Peyer's patch (tissue), 4 donors: ENCODE results near the gene ABR. TPM values are rescaled to one million over a fixed set of nuclear protein-coding genes. Genes with fewer than 3 reads are reported as not detected.

ENCODE experiments used
- DNase-seq, 3 donors: peaks; one replicate each; pipeline ENCODE4 v3.0.0-alpha.2; 2017 to 2019
- H3K27ac ChIP-seq, 4 donors: fragments of 200-600 bp; sonication (generic); one replicate each; pipeline ENCODE4 v1.5.1; 2016 to 2019
- H3K27me3 ChIP-seq, 2 donors: fragments of 200-600 bp; sonication (generic); one replicate each; pipeline ENCODE4 v1.5.1; 2019
- H3K36me3 ChIP-seq, 3 donors: fragments of 200-600 bp; sonication (generic); one replicate each; pipeline ENCODE4 v1.5.1; 2016 to 2019
- H3K4me1 ChIP-seq, 4 donors: fragments of 200-600 bp; sonication (generic); one replicate each; pipeline ENCODE4 v1.5.1; 2016 to 2019
- H3K4me3 ChIP-seq, 4 donors: fragments of 200-600 bp; sonication (generic); 1 replicate in 3 of 4; 2 replicates in 1 of 4; pipeline ENCODE4 v1.5.1; 2016 to 2019; ENCODE audit warnings: mild to moderate bottlenecking in 1 of 4
- H3K9me3 ChIP-seq, 4 donors: fragments of 200-600 bp; sonication (generic); one replicate each; pipeline ENCODE4 v1.5.1; 2016 to 2019; ENCODE audit warnings: mild to moderate bottlenecking in 1 of 4
- POLR2A ChIP-seq, 2 donors: fragments of 450-650 bp; IDR thresholded peaks; one replicate each; pipeline ENCODE4 v1.5.1; 2017; ENCODE audit warnings: antibody characterized with exemption in 2 of 2, mild to moderate bottlenecking in 2 of 2, moderate library complexity in 2 of 2
- total RNA-seq, 4 donors: library from RNA; depleted of rRNA; stranded (reverse); fragments of >200 nt; gene quantifications; one replicate each; pipeline ENCODE4 v1.1.0, GENCODE V29; 2016
- TF ChIP-seq, protein P1 (sequence below), 6 experiments: fragments of 450-650 bp in 4 of 6; fragments of 200-600 bp in 2 of 6; sonication (generic) in 1 of 6; IDR thresholded peaks; one replicate each; pipeline ENCODE4 v1.5.1; 2017 to 2019; ENCODE audit warnings: antibody characterized with exemption in 6 of 6, mild to moderate bottlenecking in 3 of 6, moderate library complexity in 1 of 6

ABR gene
- total RNA-seq, 4 donors from 2014 or later, result 220 to 753 (median 440) TPM

GRCh38 chr17:970364-970763 is 209.4 kb downstream of the ABR start:
- H3K9me3 ChIP-seq, result no peaks in the 10 kb centered on the region
- DNase-seq, result no peak
- H3K27me3 ChIP-seq, result no peaks in the 10 kb centered on the region
- TF ChIP-seq POLR2A (IDR thresholded peaks at IDR 0.05), result no peak
- TF ChIP-seq, protein P1, sequence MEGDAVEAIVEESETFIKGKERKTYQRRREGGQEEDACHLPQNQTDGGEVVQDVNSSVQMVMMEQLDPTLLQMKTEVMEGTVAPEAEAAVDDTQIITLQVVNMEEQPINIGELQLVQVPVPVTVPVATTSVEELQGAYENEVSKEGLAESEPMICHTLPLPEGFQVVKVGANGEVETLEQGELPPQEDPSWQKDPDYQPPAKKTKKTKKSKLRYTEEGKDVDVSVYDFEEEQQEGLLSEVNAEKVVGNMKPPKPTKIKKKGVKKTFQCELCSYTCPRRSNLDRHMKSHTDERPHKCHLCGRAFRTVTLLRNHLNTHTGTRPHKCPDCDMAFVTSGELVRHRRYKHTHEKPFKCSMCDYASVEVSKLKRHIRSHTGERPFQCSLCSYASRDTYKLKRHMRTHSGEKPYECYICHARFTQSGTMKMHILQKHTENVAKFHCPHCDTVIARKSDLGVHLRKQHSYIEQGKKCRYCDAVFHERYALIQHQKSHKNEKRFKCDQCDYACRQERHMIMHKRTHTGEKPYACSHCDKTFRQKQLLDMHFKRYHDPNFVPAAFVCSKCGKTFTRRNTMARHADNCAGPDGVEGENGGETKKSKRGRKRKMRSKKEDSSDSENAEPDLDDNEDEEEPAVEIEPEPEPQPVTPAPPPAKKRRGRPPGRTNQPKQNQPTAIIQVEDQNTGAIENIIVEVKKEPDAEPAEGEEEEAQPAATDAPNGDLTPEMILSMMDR (IDR thresholded peaks at IDR 0.05), result no peak
- H3K4me3 ChIP-seq, result no peak overlapping the region
- no peaks in the 10 kb centered on the region for H3K4me1 ChIP-seq
- H3K27ac ChIP-seq, result peak overlapping the region in 1 of 4 donors; percentile 78
- H3K36me3 ChIP-seq, result no peaks in the 10 kb centered on the region

DNA sequence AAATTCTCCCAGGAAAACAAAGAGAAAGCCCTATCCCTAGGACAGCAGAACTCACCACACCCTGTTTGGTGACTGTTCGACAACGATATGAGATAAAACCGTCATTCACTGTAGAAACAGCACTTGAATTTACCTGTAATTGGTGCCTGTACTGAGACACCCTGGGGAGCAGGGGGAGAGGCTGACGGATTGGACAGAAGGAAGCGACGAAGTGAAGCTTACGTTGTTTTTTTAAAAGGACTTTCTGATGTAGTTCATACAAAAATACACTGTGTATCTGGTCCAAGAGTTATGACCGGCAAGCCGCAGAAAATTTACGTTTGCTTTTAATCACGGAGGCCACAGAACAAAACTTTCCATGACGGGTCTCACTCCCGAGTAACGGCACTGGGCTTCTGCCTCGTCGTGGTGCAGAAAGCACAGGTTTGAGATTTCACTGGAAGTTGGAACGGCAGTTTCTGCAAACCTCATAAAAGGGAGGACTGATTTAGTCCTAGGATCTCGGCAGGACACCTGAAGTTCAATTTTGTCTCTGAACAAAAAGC is 209.9 kb downstream of the ABR start:
- no peak for DNase-seq
- no peaks in the 10 kb centered on the region for H3K36me3 ChIP-seq
- H3K27ac ChIP-seq, result peak overlapping the region in 1 of 4 donors; percentile 78
- H3K4me3 ChIP-seq, result no peak overlapping the region
- no peaks in the 10 kb centered on the region for H3K4me1 ChIP-seq
- no peaks in the 10 kb centered on the region for H3K9me3 ChIP-seq
- no peak for TF ChIP-seq POLR2A (IDR thresholded peaks at IDR 0.05)
- TF ChIP-seq, protein P1 (IDR thresholded peaks at IDR 0.05), result no peak
- H3K27me3 ChIP-seq, result no peaks in the 10 kb centered on the region

- TF ChIP-seq, protein P1 (IDR thresholded peaks at IDR 0.05), result no peak
- TF ChIP-seq POLR2A (IDR thresholded peaks at IDR 0.05), result no peak
- Histone ChIP-seq H3K4me3 (no peak overlapping the region), H3K27ac (peak overlapping the region in 1 of 4 donors; percentile 78), H3K36me3 (no peaks in the 10 kb centered on the region), H3K27me3 (no peaks in the 10 kb centered on the region), H3K4me1 (no peaks in the 10 kb centered on the region), H3K9me3 (no peaks in the 10 kb centered on the region)
- DNase-seq, result no peak
Observed at GRCh38 chr17:968812-969730, 210.7 kb downstream of the ABR start.

- no peak overlapping the region for H3K27ac ChIP-seq
- no peaks in the 10 kb centered on the region for H3K9me3 ChIP-seq
- TF ChIP-seq, protein P1 (IDR thresholded peaks at IDR 0.05), result no peak
- TF ChIP-seq POLR2A (IDR thresholded peaks at IDR 0.05), result no peak
- no peaks in the 10 kb centered on the region for H3K36me3 ChIP-seq
- no peak overlapping the region for H3K4me3 ChIP-seq
- no peaks in the 10 kb centered on the region for H3K27me3 ChIP-seq
- no peak for DNase-seq
- no peaks in the 10 kb centered on the region for H3K4me1 ChIP-seq
Observed at GRCh38 chr17:967122-967521, 212.7 kb downstream of the ABR start.

DNA sequence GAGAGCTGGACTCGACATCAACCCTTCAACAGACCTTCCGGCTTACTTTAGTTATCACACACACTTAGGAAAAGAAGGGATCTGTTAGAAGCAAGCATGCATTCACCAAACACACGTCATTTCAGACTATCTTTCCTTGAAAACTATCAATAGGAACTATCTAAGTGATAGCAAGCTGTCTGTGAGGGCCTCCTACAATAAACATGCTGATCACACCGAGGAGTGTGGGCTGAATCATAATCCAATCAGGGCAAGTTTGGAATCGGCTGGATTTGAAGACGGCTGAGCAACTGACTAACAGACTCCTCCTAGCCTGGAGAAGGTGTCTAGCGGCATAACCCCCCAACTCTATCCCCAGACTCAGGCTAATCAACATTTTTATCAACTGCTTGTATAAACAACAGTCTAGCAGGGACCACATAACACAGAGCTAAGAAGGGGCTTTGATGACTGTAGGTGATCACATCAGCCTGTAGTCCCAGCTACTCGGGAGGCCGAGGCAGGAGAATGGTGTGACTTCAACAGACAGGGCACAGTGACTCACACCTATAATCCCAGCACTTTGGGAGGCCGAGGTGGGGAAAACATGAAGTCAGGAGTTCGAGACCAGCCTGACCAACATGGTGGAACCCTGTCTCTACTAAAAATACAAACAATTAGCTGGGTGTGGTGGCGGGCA is 214.3 kb downstream of the ABR start:
- no peaks in the 10 kb centered on the region for H3K9me3 ChIP-seq
- no peaks in the 10 kb centered on the region for H3K36me3 ChIP-seq
- no peak overlapping the region for H3K4me3 ChIP-seq
- no peak for TF ChIP-seq POLR2A (IDR thresholded peaks at IDR 0.05)
- TF ChIP-seq, protein P1 (IDR thresholded peaks at IDR 0.05), result no peak
- no peaks in the 10 kb centered on the region for H3K4me1 ChIP-seq
- H3K27ac ChIP-seq, result peak overlapping the region in 1 of 4 donors; percentile 40
- no peaks in the 10 kb centered on the region for H3K27me3 ChIP-seq
- no peak for DNase-seq
